DMS79 (cell line): ENCODE results near the gene PARD3B.

Experiments
- DNase-seq: peaks from one replicate; lab custom pipeline; 2025; lab: John Stamatoyannopoulos, UW

Gene PARD3B

DNA sequence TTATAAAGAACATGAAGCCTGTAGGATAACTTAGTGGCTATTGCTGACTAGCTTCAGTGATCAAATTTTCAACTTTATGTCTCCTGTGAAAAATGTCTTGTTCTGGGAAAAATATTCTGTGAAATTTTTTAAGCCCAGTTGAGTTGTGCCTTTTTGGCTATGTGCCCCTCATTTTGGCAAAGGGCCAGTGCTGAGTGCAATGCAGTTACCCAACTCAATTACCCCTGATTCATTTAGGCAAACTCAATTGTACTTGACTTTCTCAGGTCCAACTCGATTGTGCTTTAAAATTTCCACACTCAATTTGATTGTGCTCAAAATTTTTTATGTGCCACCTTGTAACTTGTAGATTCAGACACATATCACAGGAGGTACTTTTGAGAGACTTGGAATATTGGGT lies 588.3 kb downstream of the PARD3B start:
- peak; percentile 22 for DNase-seq

DNA sequence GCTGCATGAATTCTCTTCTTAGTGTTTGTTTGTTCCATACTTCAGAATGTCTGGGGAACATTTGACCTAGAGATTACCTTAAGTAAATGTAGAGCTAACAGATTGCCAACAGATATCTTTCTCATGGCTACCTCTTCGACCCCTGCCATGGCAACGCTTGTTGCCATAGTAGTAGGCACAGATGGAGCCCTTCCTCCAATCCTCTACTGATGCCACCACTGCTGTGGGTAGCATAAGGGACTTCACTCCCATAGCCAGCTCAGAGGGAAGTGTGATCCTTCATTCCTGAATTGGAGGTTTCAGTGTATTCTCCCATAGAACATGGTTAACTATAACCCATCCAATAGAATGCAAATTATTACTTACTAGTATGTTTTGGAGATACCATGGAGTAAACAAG lies 593.5 kb downstream of the PARD3B start:
- no peak for DNase-seq

DNA sequence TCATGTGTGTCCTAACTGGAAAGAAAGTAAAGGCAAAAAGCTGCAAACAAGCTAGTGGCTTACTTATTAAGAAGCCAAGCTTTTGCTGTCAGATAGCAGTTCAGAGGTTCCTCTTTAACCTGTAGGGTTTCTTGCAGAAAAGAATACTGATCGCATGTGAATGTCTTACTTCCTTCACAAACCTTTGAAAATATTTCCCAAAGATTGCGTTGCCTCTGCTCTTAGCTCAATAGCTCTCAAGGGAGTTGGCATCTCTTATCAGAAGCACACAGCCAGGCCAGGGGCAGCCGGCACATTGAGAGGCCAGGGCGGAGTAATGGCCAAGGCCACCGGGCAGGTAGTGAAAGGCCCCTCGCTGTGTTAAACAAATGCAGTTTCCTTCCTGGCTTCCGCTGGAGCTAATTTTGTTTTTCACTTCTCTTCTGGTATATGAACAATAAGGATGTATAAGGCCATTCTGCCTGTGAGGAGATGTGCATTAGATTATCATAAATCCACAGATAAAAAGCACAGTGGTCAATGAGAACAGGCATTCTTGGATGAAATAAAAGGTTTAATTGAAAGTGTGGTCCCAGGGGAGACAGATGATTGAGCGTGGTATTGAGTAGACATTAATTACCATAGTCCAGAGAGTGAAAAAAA lies 594.7 kb downstream of the PARD3B start:
- no peak for DNase-seq

DNA sequence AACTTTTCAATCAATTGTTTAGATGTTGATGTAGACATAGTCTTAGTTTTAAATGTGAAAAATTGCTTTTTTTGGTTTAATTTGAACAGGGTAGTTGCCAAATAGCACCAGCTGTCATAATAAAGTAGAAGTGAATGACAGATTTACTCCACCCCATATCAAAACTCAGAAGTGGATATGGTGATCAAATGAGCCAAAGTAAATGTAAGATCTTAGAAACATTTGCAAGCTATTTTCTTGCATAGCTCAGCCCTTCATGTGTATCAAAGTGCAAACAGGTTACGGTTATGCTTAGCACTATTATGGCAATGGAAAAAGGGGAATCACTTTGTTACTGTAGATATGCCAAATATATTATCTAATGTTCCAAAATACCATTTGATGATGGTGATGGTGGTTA lies 596.1 kb downstream of the PARD3B start:
- no peak for DNase-seq

DNA sequence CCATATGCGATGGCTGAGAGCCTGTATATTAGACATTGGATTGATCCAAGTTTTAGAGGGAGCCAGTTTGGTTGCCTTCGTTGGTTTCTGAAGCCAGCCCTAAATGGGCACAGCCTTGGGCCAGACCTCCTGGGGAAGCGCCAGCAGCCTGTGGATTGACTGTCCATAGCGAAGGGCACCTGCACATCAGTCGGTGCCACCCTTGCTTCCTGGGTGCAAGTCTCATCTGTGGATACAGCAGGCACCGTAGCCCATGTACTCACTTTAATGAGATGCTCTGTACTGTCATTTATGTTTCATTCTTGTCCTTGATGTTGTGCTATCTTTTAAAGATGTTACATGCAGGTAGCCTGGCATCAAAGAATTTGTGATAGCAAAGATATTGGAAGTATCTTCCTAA lies 600.6 kb downstream of the PARD3B start:
- DNase-seq, result no peak

DNA sequence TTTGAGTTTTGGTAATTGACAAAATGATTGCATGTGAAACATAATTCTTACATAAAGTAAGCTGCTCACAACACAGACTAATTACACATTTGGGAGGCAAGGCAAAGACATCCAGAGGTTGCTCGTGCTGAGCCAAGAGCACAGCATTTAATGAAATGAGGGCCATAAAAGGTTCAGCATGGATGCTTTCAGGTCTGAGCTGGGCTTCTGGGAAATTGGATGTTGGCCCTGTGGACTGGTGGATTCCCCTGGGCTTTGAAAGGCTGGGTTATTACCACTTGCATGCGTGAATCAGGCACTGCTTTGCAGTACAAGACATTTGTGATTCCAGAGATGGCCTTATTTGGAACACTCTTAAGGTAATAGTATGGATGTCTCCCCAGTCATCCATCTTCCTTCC lies 603.5 kb downstream of the PARD3B start:
- DNase-seq, result peak; percentile 69

DNA sequence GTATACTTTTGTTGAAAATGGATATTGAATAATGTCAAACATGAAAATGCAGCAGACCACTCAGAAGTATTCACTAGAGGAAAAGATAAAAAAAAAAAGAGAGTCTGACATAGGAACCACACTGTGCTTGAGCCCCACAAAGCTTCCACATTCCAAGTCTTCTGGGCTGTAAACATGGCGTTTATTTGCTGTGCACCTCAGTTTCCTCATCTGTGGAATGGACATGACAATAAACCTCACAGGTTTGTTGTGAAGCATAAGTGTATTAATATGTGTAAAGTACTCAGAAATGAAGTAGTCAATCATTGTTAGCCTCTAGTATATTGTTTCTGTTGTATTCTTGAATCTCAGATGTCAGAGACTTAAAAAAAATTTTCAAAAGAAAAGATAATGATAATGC lies 611.2 kb downstream of the PARD3B start:
- DNase-seq, result no peak

DNA sequence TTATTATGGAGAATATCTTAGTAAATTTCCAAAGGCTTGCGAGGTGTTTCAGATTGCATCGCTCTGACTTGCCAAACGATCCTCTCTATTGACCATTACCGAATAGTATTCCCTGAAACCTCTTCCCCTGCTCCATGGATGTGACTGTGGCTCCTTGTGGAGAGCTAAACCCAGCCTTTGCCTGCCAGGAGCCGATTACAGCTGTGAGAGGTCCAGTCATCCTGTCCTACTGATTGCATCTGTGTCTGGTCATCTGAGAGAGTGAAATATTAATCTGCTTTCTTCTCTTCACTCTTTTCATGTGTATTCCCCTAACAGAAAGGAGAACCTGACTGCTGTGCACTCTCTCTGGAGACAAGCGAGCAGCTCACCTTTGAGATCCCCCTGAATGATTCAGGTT lies 613.1 kb downstream of the PARD3B start:
- DNase-seq, result no peak

DNA sequence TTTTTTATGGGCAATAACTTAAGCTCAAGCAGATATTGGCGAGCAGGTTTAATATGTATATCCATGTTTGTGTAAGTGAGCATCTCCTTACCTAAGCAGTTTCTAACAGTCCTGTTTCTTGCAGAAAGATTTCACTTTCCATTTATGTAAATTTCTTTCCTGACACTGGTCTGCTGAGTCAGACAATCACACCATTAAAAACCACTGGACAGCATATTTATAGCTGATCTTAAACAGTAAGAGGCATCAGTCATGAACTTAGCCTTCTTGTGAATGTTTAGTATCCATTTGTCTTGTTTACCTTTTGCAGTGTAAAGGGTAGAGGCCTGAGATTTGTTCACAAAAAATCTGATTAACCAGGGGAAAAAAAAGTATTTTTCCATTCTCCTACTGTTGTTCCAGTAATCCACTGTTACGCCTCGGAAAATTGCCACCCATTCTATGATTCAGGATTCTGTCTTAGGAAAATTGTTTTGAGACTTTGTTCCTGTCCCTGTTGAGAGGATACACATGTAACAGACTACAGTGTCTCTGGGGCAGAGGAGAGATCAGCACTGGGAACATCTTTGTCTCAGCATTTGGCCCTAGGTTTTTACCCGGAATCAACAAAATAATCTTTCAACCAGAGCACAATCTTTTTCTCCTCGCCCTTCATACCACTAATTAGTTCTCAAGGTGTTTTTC lies 616.0 kb downstream of the PARD3B start:
- no peak for DNase-seq

DNA sequence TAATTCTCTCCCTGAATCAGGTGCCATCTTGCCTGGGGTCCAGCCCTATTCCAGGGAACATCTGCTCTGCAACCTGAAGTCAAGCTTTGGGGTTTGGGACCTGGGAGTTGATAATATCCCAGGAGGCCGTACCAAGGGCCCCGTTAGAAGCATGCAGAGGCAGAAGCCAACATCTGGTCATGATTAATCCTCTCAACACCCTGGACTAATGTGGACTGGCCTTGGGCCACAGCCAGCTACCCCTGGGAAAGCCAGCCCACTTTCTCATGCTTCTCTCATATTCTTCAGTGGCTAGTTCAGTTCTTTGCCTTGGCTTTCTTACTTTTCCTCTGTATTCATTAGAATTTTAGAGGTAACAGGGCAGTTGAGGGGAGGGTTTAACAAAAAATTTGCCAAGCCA lies 621.5 kb downstream of the PARD3B start:
- DNase-seq, result no peak

DNA sequence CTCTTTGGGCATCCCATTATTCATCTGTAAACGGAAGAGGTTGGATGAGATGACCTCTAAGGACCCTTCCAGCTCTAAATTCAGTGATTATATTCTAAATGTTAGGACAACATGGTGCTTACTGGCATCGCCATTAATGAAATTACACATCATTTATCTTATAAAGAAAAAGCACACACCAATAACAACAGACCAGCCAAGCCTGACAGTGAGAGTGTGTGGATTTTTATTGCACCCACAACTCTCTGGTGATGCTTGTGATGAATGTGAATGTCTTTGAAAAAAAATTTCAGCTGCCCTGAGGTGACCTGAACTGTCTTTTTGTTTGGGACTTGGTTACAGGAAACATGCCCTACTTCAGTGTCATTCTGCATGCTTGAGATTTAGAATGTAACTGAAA lies 623.7 kb downstream of the PARD3B start:
- no peak for DNase-seq

DNA sequence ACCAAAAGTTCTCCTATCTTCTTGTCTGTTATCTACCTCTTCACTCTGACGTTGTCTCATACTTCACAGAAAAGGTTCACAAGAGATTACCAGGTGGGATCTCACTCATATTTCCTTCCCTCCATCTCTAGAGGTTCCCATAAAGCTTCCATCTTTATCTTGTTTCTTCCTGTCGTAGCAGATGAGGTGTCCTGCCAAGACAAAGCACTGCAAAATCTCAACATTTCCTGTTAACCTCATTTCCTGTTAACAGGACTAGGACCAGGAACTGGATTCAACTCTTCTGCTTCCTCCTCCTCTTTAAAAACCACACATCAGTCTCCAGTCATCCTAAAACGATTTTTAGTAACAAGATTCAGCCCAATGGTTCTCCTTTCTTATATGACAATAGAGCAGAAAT lies 624.2 kb downstream of the PARD3B start:
- no peak for DNase-seq

DNA sequence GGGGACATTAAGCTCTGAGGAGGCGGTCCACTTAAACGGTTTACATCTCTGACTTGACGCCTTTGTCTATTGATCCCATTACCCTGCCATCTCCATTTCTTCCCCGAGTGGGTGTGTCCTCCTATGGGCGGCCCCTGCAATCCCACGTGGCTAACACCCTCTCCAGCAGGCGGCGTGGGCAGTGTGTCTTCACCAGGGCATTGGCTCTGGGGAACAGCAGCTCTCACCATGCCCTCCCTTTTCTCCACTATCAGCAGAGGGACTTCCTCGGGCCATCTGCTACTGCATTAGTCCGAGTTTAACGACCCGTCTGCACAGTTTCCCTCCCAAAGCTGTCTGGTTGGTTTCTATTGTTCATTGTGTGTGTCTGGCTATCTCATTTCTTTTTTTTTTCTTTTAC lies 625.1 kb downstream of the PARD3B start:
- no peak for DNase-seq

DNA sequence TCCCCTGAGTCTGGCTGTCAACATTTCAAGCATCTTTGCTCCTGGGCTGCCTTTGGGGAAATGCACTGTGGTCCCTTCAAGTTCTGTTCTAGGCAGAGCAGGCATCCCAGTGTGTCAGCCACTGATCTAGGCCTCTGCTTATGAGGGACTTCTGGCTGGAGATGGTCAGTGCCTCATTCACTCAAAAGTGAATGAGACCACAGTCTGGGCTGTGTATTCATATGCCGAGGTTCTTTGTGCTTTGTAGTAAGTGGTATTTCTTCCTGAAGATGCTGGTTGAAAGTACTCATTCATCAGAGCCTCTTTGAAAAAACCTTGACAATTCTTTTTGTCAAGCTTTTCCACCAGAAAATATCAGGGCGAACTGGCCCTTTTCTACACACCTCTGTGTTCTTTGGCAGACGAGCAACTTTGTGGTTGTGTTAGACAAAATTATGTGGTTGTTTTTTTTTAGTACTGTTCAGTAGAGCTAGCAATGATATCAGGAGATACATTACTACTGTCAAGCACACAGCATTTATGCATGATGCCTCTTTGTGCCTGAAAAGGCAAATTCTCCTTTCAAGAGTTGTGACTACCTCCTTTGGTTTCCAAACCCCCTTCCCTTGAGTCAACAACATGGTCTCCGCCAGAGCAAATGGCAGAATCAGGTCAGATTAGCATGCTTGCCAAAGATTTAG lies 626.1 kb downstream of the PARD3B start:
- no peak for DNase-seq

DNA sequence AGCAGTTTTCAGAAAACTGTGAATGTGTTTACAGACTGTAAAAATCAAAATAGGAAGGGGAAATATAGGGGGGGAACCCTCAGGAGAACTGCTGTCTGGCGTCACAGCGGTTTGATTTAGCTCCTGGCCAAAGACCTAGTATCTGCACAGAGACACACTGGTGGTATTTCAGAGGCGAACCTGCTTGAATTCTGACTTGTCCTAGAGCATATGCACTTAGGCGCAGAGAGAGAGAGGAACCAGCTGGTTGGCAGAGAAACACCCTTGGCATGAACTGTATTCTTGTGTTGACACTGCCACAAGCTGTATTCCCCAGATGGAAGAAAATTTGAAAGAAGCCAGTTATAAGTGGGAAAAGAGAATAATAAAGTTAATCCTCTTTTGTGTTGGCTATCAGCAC lies 630.6 kb downstream of the PARD3B start:
- no peak for DNase-seq

DNA sequence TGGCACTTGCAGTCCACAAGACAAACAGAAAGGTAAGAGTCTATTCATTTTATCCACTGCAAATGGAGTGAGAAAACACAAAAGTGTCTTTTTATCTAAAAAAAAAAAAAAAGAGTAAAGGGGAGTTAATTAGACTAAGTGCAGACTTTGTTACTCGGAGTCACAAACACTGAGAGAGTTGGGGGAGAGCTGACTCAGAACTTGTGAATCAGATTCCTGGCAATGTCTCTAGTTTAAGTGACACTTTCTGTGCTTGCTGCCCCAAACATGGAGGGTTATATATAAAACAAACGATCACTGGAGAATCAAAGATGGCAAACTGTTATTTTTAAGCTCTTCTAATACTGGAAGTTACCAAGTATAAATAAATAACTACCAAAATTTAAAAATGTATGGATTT lies 631.3 kb downstream of the PARD3B start:
- no peak for DNase-seq

DNA sequence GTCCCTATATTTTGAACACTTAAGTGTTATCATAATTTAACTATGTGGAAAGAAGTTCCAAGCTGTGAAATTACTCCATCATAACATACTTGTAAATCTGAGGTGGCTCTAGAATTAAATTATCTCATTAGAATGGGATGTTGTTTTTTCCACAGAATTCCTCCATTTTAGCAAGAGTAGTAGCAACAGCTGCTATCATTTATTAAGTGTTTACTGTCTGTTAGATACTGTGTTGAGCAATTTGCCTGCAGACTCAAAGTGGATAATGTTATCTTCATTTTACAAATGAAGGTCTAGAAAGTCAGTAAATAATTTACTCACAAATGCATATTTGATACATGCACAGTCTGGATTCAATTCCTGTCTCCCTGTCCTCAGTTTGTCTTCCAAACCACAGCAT lies 632.3 kb downstream of the PARD3B start:
- DNase-seq, result no peak

DNA sequence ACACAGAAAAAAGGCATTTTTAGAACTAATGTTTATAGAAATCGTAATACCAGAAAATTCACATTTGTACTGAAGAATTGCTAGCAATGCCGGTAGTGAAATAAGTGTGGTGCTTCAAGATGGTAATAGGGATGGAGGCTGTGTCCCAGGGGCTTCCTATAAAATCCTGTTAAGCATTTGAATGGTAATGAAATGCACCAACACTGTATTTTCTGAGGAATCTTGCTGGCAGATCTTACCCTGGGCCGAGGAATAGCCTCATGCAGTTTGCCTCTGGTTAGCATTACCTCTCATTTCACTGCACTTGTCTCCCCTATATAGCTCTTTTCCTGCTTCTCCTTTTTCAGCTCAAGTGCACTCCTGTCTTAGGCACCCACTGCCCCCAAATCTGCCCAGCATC lies 635.5 kb downstream of the PARD3B start:
- DNase-seq, result no peak

DNA sequence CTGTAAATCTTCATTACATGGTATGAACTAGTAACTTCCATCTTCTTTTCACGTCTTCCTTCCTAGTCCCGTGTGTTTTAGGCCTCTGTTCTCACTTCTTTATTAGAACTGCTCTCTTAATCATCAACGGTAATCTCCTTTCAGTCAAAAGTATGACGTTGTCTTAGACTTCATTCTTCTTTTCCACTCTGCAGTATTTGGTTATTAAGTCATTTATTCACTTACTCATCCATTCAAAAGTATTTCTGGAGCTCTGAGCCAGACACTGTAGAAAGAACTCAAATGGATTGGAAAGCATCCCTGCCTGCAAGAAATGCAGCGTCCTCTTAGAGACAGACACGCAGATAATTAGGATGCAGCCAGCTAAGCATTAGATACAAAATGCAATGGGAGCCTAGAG lies 642.5 kb downstream of the PARD3B start:
- no peak for DNase-seq

DNA sequence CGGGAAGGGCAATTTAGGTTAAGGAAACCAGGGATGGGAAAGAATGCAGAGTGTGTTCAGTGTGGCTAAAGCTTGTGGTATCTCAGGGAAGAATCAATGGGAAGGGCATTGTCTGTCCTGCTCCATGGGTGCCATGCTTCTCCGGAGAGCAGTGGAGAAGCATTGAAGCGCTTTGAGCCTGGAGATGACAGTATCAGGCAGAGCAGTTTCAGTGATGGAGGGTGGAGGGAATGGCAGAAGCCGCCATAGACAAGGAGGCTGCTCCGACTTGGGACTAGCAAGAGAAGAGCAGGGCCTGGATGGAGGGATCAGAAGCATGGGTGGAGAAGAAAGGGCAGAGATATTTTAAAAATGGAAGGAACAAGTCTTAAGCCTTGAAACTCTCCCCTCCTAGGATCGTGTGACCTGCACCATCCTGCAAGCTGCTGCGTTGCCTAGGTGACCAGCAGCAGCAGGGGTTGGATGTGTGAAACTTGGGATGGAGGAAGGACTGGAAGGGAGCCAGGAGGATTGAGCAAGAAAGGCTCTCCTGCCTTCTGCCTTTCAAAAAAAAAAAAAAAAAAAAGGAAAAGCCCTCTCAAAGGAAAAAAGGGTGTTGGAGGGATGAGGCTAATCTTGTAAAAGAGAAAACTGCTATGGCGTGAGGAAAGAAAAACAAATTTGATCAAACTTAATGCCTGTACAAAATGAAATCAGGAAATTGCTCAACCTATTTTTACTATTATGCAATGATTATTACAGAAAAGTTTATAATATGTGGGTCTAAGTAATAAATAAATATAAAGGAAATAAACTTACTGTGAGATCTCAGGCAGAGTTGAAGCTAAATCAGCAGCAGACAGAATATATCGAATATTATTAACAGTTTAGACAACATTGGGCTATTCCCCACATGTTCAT lies 643.2 kb downstream of the PARD3B start:
- peak; percentile 65 for DNase-seq

DNA sequence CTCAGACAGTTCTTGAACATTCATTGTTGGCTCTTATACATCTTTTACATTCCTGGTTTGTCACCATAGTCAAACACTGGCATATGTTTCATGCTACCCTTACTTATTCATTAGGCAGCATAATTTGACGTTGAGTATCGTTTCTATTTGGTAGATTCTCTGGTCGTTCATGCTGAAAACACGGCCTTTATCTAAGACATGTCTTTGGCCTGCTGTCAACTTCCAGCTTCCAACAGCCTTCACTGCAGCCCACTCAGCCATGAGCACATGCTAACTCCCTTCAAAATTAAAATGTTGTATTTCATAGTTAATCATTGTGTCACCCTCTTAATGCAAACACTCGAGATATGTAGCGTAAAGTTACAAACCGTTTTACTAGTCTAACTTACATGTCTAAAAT lies 644.0 kb downstream of the PARD3B start:
- DNase-seq, result no peak

DNA sequence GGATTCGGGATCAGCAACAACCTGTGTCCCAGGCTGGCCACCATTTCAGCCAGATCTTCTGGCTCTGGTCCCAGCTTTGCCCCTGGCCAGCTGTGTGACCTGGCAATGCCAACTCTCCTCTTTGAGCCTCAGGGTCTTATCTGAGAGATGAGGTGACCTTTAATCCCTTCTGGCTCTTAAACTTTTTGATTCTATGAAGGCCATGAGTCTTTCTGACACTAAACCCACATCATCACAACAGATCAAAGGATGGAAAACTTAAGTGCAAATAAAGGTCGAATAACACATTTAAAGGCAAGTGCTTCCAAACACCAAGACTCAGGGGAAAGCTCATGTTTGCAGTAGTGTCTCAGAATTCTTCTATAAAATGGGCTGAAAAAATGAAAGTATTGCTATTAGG lies 645.3 kb downstream of the PARD3B start:
- no peak for DNase-seq
